ENCODE measurements around the gene NVL. TPM values are rescaled to one million over a fixed set of nuclear protein-coding genes. Genes with fewer than 3 reads are reported as not detected.

NVL gene
- total and polyA plus RNA-seq, 5 donors = 9.8 to 14.4 (median 11.4) TPM

DNA sequence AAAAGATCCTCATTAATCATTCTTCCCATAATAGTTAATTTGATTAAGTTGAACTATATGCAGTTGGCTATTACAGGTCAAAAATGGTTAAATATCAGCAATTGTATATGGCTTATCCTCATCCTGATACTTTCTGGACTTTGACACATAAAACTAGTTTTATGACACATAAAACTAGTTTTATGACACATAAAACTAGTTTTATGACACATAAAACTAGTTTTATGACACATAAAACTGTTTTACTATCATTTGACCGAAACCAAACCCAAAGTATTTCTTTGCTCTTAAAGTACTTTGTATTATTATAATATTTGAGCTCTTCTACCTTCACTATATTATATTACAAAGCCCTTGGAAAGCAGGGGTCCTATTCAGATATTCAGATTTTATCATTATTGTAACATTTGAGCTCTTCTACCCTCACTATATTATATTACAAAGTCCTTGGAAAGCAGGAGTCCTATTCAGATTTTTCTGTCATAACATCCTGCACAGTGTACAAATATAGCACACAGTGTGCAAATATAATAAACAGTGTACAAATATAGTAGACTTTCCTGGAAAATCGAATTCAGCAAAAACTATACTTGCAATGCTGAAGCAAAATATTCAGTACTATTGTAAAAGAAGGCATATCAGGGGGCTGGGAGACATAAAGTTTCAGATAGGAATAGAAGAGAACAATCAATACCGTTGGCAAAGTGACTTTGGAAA, 53.0 kb downstream of the NVL start:
- ATAC-seq (no peak), DNase-seq (no peak)
- Histone ChIP-seq H3K4me3 (ENCODE audit: low read length) (no peak overlapping the region), H3K27ac (ENCODE audit: low read length) (no peak overlapping the region), H3K27me3 (ENCODE audit: control insufficient read depth, insufficient read depth) (no peaks in the 10 kb centered on the region), H3K4me1 (ENCODE audit: control insufficient read depth, insufficient read depth, low read length) (no peaks in the 10 kb centered on the region), H3K9me3 (ENCODE audit: control insufficient read depth, low read length) (no peaks in the 10 kb centered on the region)
- 84% methylated on average over 3 of the region's 3 CpGs for WGBS
- intact Hi-C loops (cut with DNase I) = no loop called here

DNA sequence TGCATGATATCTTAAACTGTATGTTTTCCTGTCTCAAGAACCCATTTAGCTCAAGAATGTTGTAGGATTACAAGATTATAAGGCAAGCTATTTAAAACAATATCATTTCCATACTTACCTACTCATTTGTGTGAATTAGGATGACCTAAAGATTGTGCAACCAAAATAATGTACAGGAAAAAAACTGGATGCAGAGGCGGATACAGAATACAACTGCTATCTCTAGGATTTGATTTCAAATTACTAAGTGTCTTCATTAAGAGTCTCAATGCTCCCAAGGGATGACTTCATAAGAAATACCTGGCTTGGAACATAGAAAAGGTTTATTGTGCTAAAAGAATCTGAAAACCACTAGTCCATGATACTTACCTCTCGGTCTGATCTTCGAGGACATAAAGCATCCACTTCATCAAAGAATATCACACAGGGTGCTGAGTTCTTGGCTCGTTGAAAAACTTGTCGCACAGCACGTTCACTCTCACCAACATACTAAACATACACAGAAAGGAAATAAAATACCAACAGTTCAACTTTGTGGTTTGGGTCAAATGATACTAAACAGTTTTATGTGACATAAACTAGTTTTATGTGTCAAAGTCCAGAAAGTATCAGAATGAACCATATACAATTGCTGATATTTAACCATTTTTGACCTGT, 54.9 kb downstream of the NVL start:
- intact Hi-C loops (cut with DNase I) = no loop called here
- DNase-seq (no peak), ATAC-seq (no peak)
- H3K9me3 ChIP-seq (ENCODE audit: control insufficient read depth, low read length) = no peaks in the 10 kb centered on the region
- H3K4me3 ChIP-seq (ENCODE audit: low read length) = no peak overlapping the region
- 95% methylated on average over 6 of the region's 6 CpGs for WGBS
- no peaks in the 10 kb centered on the region for H3K4me1 ChIP-seq (ENCODE audit: control insufficient read depth, insufficient read depth, low read length)
- H3K27ac ChIP-seq (ENCODE audit: low read length) = no peak overlapping the region
- H3K27me3 ChIP-seq (ENCODE audit: control insufficient read depth, insufficient read depth) = no peaks in the 10 kb centered on the region

DNA sequence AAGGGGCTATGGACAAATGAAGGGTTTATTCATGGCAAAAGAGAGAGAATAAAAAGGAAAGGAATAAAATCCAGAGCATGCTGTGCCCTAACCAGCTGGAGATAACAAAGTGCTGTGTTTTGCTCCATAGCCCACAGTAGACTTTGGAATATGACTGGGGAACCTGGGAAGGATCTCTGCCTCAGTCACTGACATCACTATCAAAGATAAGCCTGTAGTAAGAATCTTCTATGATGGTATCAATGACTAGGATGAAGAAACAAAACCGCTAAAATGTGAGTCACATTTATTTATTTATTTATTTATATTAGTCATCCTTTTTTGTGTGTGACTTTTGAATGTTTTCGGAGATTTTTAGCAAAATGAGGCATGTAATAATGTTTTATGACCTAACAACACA, 56.3 kb downstream of the NVL start:
- intact Hi-C loops (cut with DNase I) = no loop called here
- Histone ChIP-seq H3K4me3 (ENCODE audit: low read length) (no peak overlapping the region), H3K27ac (ENCODE audit: low read length) (no peak overlapping the region), H3K4me1 (ENCODE audit: control insufficient read depth, insufficient read depth, low read length) (no peaks in the 10 kb centered on the region), H3K9me3 (ENCODE audit: control insufficient read depth, low read length) (no peaks in the 10 kb centered on the region), H3K27me3 (ENCODE audit: control insufficient read depth, insufficient read depth) (no peaks in the 10 kb centered on the region)
- ATAC-seq (no peak), DNase-seq (no peak)
- 95% methylated on average over 2 of the region's 2 CpGs for WGBS

DNA sequence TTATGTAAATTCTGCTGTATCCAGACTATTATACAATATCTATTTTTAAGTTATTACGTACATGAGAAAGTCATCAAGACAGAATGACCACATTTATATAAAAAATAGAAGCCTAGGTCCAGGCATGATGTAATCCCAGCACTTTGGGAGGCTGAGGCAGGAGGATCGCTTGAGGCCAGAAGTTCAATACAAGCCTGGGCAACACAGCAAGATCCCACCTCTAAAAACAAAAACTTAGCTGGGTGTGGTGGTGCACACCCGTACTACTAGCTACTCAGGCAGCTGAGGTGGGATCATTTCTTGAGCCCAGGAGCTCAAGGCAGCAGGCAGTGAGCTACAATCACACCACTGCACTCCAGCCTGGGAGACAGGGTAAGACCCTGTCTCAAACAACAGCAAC, 58.9 kb downstream of the NVL start:
- intact Hi-C loops (cut with DNase I) = no loop called here
- Histone ChIP-seq H3K27ac (ENCODE audit: low read length) (no peak overlapping the region), H3K4me1 (ENCODE audit: control insufficient read depth, insufficient read depth, low read length) (no peaks in the 10 kb centered on the region), H3K4me3 (ENCODE audit: low read length) (no peak overlapping the region), H3K27me3 (ENCODE audit: control insufficient read depth, insufficient read depth) (no peaks in the 10 kb centered on the region), H3K9me3 (ENCODE audit: control insufficient read depth, low read length) (no peaks in the 10 kb centered on the region)
- no peak for DNase-seq
- WGBS = 96% methylated on average over 3 of the region's 3 CpGs
- no peak for ATAC-seq

DNA sequence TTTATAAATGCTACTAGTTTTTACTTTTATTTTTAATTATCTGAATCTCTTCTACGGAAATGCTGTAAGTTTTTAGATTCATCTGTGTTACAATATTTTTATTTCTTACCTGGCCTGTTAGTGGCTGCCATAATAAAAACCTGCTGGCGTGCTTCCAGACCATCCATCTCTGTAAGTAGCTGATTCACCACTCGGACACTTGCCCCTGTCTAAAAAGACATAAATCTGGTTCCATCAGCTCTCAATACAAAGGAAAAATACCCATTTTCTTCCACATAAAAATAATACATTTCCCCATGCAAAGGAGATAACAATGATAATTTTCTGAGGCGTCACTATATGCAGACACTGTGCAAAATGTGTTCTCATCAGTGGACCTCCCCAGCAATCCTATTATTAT, 62.0 kb downstream of the NVL start:
- no peak for ATAC-seq
- intact Hi-C loops (cut with DNase I) = no loop called here
- 96% methylated on average over 4 of the region's 4 CpGs for WGBS
- no peak for DNase-seq
- H3K4me1 ChIP-seq (ENCODE audit: control insufficient read depth, insufficient read depth, low read length) = no peaks in the 10 kb centered on the region
- H3K4me3 ChIP-seq (ENCODE audit: low read length) = no peak overlapping the region
- H3K27me3 ChIP-seq (ENCODE audit: control insufficient read depth, insufficient read depth) = no peaks in the 10 kb centered on the region
- H3K27ac ChIP-seq (ENCODE audit: low read length) = no peak overlapping the region
- no peaks in the 10 kb centered on the region for H3K9me3 ChIP-seq (ENCODE audit: control insufficient read depth, low read length)

DNA sequence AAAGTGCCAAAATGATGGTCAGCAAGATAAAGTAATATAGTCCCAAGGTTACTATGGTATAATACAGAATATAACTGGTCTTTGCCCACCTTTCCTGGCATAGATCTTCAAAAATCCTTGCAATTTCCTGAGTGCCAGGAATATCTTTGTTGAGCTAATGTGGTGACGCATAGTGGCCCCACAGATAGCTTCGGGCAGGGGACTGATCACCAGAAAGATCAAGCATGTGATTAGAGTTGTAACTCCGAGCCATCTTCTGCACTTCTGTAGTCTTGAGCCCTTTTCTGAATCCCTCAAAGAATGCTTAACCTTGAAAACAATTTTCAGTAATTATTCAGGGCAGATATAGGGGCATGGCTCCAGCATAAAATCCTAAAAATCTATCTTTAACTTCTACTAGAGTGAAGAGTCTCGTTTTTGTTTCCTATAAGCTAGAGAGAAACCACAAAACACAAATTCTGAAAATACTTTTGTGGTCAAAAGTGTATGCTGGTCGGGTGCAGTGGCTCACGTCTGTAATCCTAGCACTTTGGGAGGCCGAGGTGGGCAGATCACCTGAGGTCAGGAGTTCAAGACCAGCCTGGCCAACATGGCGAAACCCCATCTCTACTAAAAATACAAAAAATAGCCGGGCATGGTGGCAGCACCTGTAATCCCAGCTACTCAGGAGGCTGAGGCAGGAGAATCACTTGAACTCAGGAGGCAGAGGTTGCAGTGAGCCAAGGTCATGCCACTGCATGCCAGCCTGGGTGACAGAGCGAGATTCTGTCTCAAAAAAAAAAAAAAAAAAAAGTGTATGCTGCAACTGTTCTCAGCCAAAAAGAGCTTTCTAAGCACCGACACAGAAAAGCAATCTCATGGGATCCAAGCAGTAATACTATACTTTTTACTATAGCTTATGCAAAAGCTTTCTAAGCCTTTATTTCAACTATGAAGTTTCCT, 62.8 kb downstream of the NVL start:
- Histone ChIP-seq H3K4me1 (ENCODE audit: control insufficient read depth, insufficient read depth, low read length) (no peaks in the 10 kb centered on the region), H3K4me3 (ENCODE audit: low read length) (no peak overlapping the region), H3K27me3 (ENCODE audit: control insufficient read depth, insufficient read depth) (no peaks in the 10 kb centered on the region), H3K9me3 (ENCODE audit: control insufficient read depth, low read length) (no peaks in the 10 kb centered on the region), H3K27ac (ENCODE audit: low read length) (no peak overlapping the region)
- DNase-seq (no peak), ATAC-seq (no peak)
- intact Hi-C loops (cut with DNase I) = no loop called here
- 92% methylated on average over 11 of the region's 11 CpGs for WGBS

DNA sequence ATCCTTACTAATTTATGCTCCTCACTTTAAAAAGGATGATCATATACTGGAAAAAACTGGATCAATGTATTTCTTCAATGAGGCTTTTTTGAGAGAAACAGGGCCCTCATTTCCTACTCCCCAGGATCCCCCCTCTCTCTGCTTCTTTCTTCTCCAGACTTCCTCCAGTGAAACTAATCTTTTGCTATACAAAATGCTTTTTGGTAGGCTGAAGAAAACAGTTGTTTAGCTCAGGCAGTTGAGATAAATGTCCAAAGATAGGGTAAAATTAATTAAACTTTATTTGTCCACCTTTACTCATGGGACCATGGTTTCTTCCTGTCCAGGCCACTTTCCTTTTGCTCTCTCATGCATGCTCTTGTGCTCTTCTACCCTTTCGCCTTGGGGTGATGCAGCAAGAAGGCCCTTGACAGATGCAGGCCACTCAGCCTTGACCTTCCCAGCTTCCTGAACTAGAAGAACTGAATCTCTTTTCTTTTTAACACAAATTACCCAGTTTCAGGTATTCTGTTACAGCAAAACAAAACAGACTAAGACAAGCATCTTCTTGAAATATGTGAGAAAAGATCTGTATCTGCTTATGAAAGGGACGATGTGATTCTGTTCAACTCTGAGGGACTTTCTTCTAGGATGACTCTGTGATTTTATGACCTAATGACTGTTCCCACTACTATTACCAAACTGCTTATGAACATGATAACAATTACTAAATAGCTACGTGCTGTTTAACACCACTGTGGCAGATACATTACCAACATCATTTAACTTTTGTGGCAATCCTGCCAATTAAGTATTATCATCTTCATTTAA, 63.7 kb downstream of the NVL start:
- no peaks in the 10 kb centered on the region for H3K9me3 ChIP-seq (ENCODE audit: control insufficient read depth, low read length)
- 77% methylated on average over 3 of the region's 3 CpGs for WGBS
- ATAC-seq (no peak), DNase-seq (no peak)
- H3K4me1 ChIP-seq (ENCODE audit: control insufficient read depth, insufficient read depth, low read length) = no peaks in the 10 kb centered on the region
- intact Hi-C loops (cut with DNase I) = no loop called here
- no peak overlapping the region for H3K27ac ChIP-seq (ENCODE audit: low read length)
- no peaks in the 10 kb centered on the region for H3K27me3 ChIP-seq (ENCODE audit: control insufficient read depth, insufficient read depth)
- no peak overlapping the region for H3K4me3 ChIP-seq (ENCODE audit: low read length)

DNA sequence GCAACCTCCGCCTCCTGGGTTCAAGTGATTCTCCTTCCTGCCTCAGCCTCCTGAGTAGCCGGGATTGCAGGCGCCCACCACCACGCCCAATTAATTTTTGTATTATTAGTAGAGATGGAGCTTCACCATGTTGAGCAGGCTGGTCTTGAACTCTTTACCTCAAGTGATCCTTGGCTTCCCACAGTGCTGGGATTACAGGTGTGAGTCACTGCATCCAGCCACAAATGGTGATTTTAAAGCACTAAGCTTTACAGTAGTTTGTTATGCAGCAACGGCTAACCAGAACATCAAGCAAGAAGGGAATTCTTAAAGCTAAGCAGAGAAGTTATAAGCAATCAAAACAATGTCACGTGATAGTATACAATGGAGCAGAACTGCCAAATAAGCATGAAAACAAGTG, 65.7 kb downstream of the NVL start:
- intact Hi-C loops (cut with DNase I) = no loop called here
- ATAC-seq = no peak
- H3K9me3 ChIP-seq (ENCODE audit: control insufficient read depth, low read length) = no peaks in the 10 kb centered on the region
- WGBS = 80% methylated on average over 6 of the region's 6 CpGs
- no peaks in the 10 kb centered on the region for H3K27me3 ChIP-seq (ENCODE audit: control insufficient read depth, insufficient read depth)
- H3K4me1 ChIP-seq (ENCODE audit: control insufficient read depth, insufficient read depth, low read length) = no peaks in the 10 kb centered on the region
- DNase-seq = no peak
- H3K27ac ChIP-seq (ENCODE audit: low read length) = no peak overlapping the region
- no peak overlapping the region for H3K4me3 ChIP-seq (ENCODE audit: low read length)

DNA sequence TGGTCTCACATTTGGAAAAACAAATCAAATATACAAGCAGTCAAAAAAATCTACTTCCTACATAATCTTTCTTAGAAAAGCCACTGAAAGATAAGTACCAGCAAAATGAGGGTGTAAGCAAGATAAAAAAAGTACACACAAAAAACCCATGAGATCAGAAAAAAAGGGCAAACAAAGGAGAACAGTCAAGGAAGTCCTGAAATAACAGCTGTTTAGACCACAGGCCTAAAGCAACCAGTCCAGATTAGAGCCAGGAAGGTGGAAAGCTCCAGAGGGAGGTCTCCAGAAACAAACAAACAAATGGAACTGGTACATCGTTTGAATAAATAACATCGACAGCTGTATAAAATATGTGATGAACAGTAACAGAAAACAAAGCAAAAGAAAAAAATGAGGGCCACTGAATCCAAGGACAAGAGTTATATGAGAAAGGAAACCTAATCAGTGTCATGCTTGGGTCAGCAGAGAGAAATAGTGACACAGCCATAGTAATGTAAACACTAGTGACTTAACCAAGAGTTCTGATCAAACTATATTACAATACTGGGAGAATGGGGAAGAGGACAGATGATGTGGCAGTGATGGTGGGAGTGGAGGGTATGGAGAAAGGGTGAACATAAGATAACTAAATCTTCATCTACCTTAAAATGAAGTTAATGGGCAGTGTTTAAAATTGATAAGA, 67.5 kb downstream of the NVL start:
- 68% methylated on average over 2 of the region's 2 CpGs for WGBS
- Histone ChIP-seq H3K4me3 (ENCODE audit: low read length) (no peak overlapping the region), H3K4me1 (ENCODE audit: control insufficient read depth, insufficient read depth, low read length) (no peaks in the 10 kb centered on the region), H3K9me3 (ENCODE audit: control insufficient read depth, low read length) (no peaks in the 10 kb centered on the region), H3K27ac (ENCODE audit: low read length) (no peak overlapping the region), H3K27me3 (ENCODE audit: control insufficient read depth, insufficient read depth) (no peaks in the 10 kb centered on the region)
- intact Hi-C loops (cut with DNase I) = no loop called here
- ATAC-seq (no peak), DNase-seq (no peak)

DNA sequence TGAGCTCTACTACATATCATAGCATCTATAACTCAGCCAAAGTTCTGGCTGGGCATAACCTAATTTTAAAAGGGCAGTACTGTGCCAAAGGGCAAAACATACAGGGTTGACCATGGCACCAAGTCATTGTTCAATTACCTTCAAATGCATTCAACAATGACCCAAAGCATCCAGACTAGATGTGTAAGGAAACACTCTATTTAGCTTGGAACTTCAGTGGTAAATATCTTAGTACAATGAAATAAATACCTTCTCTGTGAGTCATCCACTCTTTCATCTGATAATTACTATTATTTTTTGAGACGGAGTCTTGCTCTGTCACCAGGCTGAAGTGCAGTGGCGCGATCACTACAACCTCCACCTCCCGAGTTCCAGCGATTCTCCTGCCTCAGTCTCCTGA, 70.0 kb downstream of the NVL start:
- intact Hi-C loops (cut with DNase I) = no loop called here
- no peak for DNase-seq
- H3K9me3 ChIP-seq (ENCODE audit: control insufficient read depth, low read length) = no peaks in the 10 kb centered on the region
- ATAC-seq = no peak
- WGBS = 94% methylated on average over 5 of the region's 5 CpGs
- no peak overlapping the region for H3K4me3 ChIP-seq (ENCODE audit: low read length)
- H3K27me3 ChIP-seq (ENCODE audit: control insufficient read depth, insufficient read depth) = no peaks in the 10 kb centered on the region
- no peak overlapping the region for H3K27ac ChIP-seq (ENCODE audit: low read length)
- H3K4me1 ChIP-seq (ENCODE audit: control insufficient read depth, insufficient read depth, low read length) = no peaks in the 10 kb centered on the region
